Keratinocyte (primary cell): ENCODE data around the gene ADCYAP1R1. TPM values are rescaled to one million over a fixed set of nuclear protein-coding genes. Genes with fewer than 3 reads are reported as not detected.

Experiments used
- DNase-seq: peaks from one replicate; pipeline ENCODE4 v3.0.0-alpha.2; 2011; ENCODE audit warnings: low read depth, missing footprints, low spot score
- FAIRE-seq: peaks from 2 replicates; lab custom pipeline; 2011; peaks lifted over from hg19 to GRCh38; lab: Jason Lieb, UNC
- H2AFZ ChIP-seq: 2 replicates; pipeline ENCODE4 v1.6.0; 2012; ENCODE audit warnings: low read length, control low read depth, inconsistent platforms; ENCODE audit not compliant: control insufficient read depth
- H3K27ac ChIP-seq: 2 replicates; pipeline ENCODE4 v1.5.1; 2011; ENCODE audit warnings: low read length; ENCODE audit not compliant: control insufficient read depth, insufficient read depth
- H3K27me3 ChIP-seq: 3 replicates; pipeline ENCODE4 v1.6.0; 2011; ENCODE audit warnings: low read length; ENCODE audit not compliant: control insufficient read depth, insufficient read depth; ENCODE audit errors: extremely low read depth
- H3K36me3 ChIP-seq, 2 experiments: 2 replicates in 1 of 2; 3 replicates in 1 of 2; pipeline ENCODE4 v1.5.1; 2011; ENCODE audit warnings: low read length in 2 of 2, mild to moderate bottlenecking in 1 of 2; ENCODE audit not compliant: control insufficient read depth in 2 of 2, insufficient read depth in 2 of 2; ENCODE audit errors: extremely low read depth in 1 of 2
- H3K4me1 ChIP-seq: 3 replicates; pipeline ENCODE4 v1.5.1; 2011; ENCODE audit warnings: low read length; ENCODE audit not compliant: control insufficient read depth, insufficient read depth; ENCODE audit errors: extremely low read depth
- H3K4me2 ChIP-seq: 3 replicates; pipeline ENCODE4 v1.6.0; 2011; ENCODE audit warnings: low read depth, low read length; ENCODE audit not compliant: control insufficient read depth, insufficient read depth; ENCODE audit errors: extremely low read depth
- H3K4me3 ChIP-seq, 3 experiments: fragments of 200-600 bp in 1 of 3; sonication (generic) in 1 of 3; 2 replicates in 2 of 3; 3 replicates in 1 of 3; pipeline ENCODE4 v1.5.1; 2011 to 2016; ENCODE audit warnings: low read length in 3 of 3, mild to moderate bottlenecking in 3 of 3, control low read depth in 2 of 3, inconsistent platforms in 1 of 3, low read depth in 1 of 3, mixed read lengths in 1 of 3, mixed run types in 1 of 3, moderate library complexity in 1 of 3; ENCODE audit not compliant: control insufficient read depth in 2 of 3, insufficient read depth in 2 of 3; ENCODE audit errors: extremely low read depth in 1 of 3
- H3K79me2 ChIP-seq: 2 replicates; pipeline ENCODE4 v1.6.0; 2012; ENCODE audit warnings: low read length; ENCODE audit not compliant: control insufficient read depth, insufficient read depth
- H3K9ac ChIP-seq: 3 replicates; pipeline ENCODE4 v1.6.0; 2011; ENCODE audit warnings: low read length; ENCODE audit not compliant: control insufficient read depth, insufficient read depth; ENCODE audit errors: extremely low read depth
- H3K9me1 ChIP-seq: 3 replicates; pipeline ENCODE4 v1.6.0; 2011; ENCODE audit warnings: low read length; ENCODE audit not compliant: control insufficient read depth, insufficient read depth; ENCODE audit errors: extremely low read depth
- H3K9me3 ChIP-seq: 2 replicates; pipeline ENCODE4 v1.5.1; 2012; ENCODE audit warnings: low read depth, low read length; ENCODE audit not compliant: control insufficient read depth
- H4K20me1 ChIP-seq: 3 replicates; pipeline ENCODE4 v1.6.0; 2011; ENCODE audit warnings: low read length; ENCODE audit not compliant: control insufficient read depth, insufficient read depth; ENCODE audit errors: extremely low read depth
- EZH2 ChIP-seq: IDR thresholded peaks from one replicate; pipeline ENCODE4 v1.6.1; 2012; ENCODE audit warnings: inconsistent platforms, mild to moderate bottlenecking, low read length, moderate library complexity
- dilution Hi-C: fragments of 300-500 bp; cut with MboI; formaldehyde crosslinking; loops from one replicate; pipeline ENCODE4 v1.7.0; 2020; ENCODE audit warnings: low sequenced_read_pairs; ENCODE audit not compliant: extremely low pct_ligation_motif_present
- polyA plus RNA-seq, 5 experiments: library from polyadenylated mRNA; depleted of rRNA in 3 of 5; stranded (reverse) in 3 of 5; stranded (forward) in 1 of 5; unstranded in 1 of 5; fragments of >200 nt; gene quantifications; 1 replicate in 1 of 5; 2 replicates in 3 of 5; 3 replicates in 1 of 5; pipeline versions ENCODE4 v1.2.1 to v1.2.3, GENCODE V29; 2011 to 2012; ENCODE audit warnings: missing spikeins in 2 of 5, low read depth in 1 of 5, low replicate concordance in 1 of 5
- TF ChIP-seq, protein P1 (sequence below), 3 experiments: IDR thresholded peaks in 1 of 3; conservative IDR thresholded peaks in 1 of 3; optimal IDR thresholded peaks in 1 of 3; 2 replicates in 2 of 3; 3 replicates in 1 of 3; pipeline versions ENCODE3 to v1.5.1; 2011; ENCODE audit warnings: low read length in 3 of 3, mild to moderate bottlenecking in 3 of 3, moderate library complexity in 2 of 3, control low read depth in 1 of 3, inconsistent platforms in 1 of 3; ENCODE audit not compliant: insufficient read depth in 2 of 3; ENCODE audit errors: extremely low read depth in 1 of 3

Gene ADCYAP1R1
- polyA plus RNA-seq, 1 donor (not counting 4 experiments of a cell fraction or from before 2014, with no cell fraction given), result not detected

DNA sequence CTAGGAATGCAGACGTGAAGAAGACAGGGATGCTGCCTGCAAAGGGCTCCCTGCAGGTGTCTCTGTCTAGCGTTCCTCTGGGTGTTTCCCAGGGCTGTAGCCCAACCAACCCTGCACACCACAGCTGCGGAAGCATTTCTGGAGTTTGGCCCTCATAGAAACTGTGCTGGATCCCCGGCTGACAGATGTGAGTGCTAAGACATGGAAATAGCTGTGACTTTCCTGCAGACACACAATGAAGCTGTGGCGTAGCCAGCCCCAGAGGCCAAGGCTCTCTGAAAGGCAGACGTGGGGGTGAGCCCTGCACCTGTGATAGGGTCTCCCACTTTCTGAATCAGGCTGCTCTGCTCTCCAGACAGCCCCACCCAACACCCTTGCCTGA, 44.8 kb downstream of the ADCYAP1R1 start:
- DNase-seq, result no peak

DNA sequence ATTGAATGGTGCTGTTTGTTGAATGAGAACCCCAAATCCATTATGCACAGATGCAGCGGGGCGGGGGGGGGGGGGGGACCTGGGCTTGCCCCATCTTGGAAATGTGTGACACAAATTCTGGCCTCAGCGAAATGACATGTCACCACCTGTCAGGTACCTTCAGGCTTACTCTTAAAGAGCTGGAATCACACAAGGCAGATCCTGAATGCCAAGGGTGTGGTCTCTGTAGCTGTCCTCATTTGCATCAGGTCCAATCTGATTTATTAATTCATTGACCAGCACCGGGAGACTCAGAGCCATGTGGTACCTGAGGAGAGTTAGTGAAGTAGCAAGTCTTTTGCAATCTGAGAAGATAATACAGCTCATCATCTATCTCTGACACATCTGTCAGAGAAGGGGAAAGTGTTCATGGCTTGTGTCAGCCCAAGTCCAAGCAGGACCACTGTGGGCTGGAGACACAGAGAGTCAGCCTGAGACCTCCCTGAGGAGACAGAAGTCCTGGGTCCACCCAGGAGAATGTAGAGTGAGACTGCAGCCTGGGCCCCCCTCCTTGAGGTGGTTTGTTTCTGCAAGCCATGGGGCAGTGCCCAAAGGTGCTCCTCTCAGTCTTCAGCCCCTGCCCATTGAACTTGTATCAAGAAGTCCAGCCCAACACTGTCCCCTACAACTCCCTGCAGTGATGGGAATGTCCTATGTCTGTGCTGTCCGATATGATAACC, 46.7 kb downstream of the ADCYAP1R1 start:
- Histone ChIP-seq H2AFZ (no peak overlapping the region), H3K4me1 (no peaks in the 10 kb centered on the region), H3K9me1 (no peaks in the 10 kb centered on the region), H3K79me2 (no peaks in the 10 kb centered on the region), H3K27ac (no peak overlapping the region), H3K36me3 (no peaks in the 10 kb centered on the region), H3K4me2 (no peak overlapping the region), H3K4me3 (no peak overlapping the region), H3K9me3 (no peaks in the 10 kb centered on the region), H4K20me1 (no peaks in the 10 kb centered on the region), H3K9ac (no peak overlapping the region), H3K27me3 (peaks cover 26% of the 10 kb centered on the region)
- FAIRE-seq (no peak), DNase-seq (no peak)
- dilution Hi-C loops, result no loop called here
- no peak for TF ChIP-seq EZH2
- TF ChIP-seq, protein P1, sequence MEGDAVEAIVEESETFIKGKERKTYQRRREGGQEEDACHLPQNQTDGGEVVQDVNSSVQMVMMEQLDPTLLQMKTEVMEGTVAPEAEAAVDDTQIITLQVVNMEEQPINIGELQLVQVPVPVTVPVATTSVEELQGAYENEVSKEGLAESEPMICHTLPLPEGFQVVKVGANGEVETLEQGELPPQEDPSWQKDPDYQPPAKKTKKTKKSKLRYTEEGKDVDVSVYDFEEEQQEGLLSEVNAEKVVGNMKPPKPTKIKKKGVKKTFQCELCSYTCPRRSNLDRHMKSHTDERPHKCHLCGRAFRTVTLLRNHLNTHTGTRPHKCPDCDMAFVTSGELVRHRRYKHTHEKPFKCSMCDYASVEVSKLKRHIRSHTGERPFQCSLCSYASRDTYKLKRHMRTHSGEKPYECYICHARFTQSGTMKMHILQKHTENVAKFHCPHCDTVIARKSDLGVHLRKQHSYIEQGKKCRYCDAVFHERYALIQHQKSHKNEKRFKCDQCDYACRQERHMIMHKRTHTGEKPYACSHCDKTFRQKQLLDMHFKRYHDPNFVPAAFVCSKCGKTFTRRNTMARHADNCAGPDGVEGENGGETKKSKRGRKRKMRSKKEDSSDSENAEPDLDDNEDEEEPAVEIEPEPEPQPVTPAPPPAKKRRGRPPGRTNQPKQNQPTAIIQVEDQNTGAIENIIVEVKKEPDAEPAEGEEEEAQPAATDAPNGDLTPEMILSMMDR (optimal IDR thresholded peaks at IDR 0.05 in 1 of 3, IDR thresholded peaks at IDR 0.05 in 1 of 3, conservative IDR thresholded peaks at IDR 0.05 in 1 of 3; ENCODE audit: extremely low read depth in 1 of 3, insufficient read depth in 2 of 3, low read length in 3 of 3), result no peak

More for the DNA sequence above, 44.8 kb downstream of the ADCYAP1R1 start:
- TF ChIP-seq, protein P1 (optimal IDR thresholded peaks at IDR 0.05 in 1 of 3, IDR thresholded peaks at IDR 0.05 in 1 of 3, conservative IDR thresholded peaks at IDR 0.05 in 1 of 3; ENCODE audit: extremely low read depth in 1 of 3, insufficient read depth in 2 of 3, low read length in 3 of 3), result no peak
- no peak for TF ChIP-seq EZH2
- no peak overlapping the region for H3K27ac ChIP-seq
- no peaks in the 10 kb centered on the region for H3K79me2 ChIP-seq
- H3K36me3 ChIP-seq, result no peaks in the 10 kb centered on the region
- no peaks in the 10 kb centered on the region for H3K4me1 ChIP-seq
- H3K27me3 ChIP-seq, result peaks cover 15% of the 10 kb centered on the region
- H4K20me1 ChIP-seq, result no peaks in the 10 kb centered on the region
- H3K4me2 ChIP-seq, result no peak overlapping the region
- no peak overlapping the region for H3K4me3 ChIP-seq
- no peak for FAIRE-seq
- no peaks in the 10 kb centered on the region for H3K9me3 ChIP-seq
- no peak overlapping the region for H3K9ac ChIP-seq
- H2AFZ ChIP-seq, result no peak overlapping the region
- no peaks in the 10 kb centered on the region for H3K9me1 ChIP-seq
- dilution Hi-C loops, result no loop called here
